ENCODE data around the gene WDR48. TPM values are rescaled to one million over a fixed set of nuclear protein-coding genes. Genes with fewer than 3 reads are reported as not detected.

Gene WDR48
- total RNA-seq = 15.5 and 20.3 TPM in 2 replicates

GRCh38 chr3:39051649-39052561 lies at the start of gene WDR48, which contains the start of gene SCN11A:
Gene WDR48 (plus strand): TSS chr3:39052016. CDS start chr3:39052026, 10 bp downstream.
Gene SCN11A (minus strand): TSS chr3:39051944. CDS start chr3:38950362, 101,582 bp downstream.

GRCh38 chr3:39107388-39108199 lies 55.8 kb downstream of the WDR48 start, which contains the start of the genes GORASP1 and TTC21A:
Gene GORASP1 (minus strand): TSS chr3:39107627. CDS start chr3:39107541, 86 bp downstream.
Gene TTC21A (plus strand): TSS chr3:39107680. CDS start chr3:39107838, 158 bp downstream.

Other genes with a start within 250 kb of the WDR48 start
- gene SCN10A, start 235.8 kb upstream of the WDR48 start, total RNA-seq = not detected in 2 replicates
- gene SCN11A, start 72 bp upstream of the WDR48 start, total RNA-seq = 0.13 TPM in 1 of 2 replicates, not detected in the other
- gene GORASP1, start 55.6 kb downstream of the WDR48 start, total RNA-seq = 31.3 and 54.3 TPM in 2 replicates
- 4.2 and 5.2 TPM in 2 replicates for gene TTC21A, start 55.7 kb downstream of the WDR48 start, total RNA-seq
- 13.4 and 19.1 TPM in 2 replicates for gene CSRNP1, start 101.6 kb downstream of the WDR48 start, total RNA-seq
- under 0.01 and 0.16 TPM in 2 replicates for gene XIRP1, start 140.6 kb downstream of the WDR48 start, total RNA-seq
- gene CX3CR1, start 228.0 kb downstream of the WDR48 start, total RNA-seq = under 0.01 TPM in 1 of 2 replicates, not detected in the other